Ovary (tissue), 9 donors: Measurements from ENCODE around the gene KCTD10. TPM values are rescaled to one million over a fixed set of nuclear protein-coding genes. Genes with fewer than 3 reads are reported as not detected.

Source experiments
- DNase-seq, 5 donors: peaks; one replicate each; pipeline ENCODE4 v3.0.0-alpha.2; 2019 to 2020
- H3K27ac ChIP-seq, 2 donors: fragments of 200-600 bp; one replicate each; pipeline versions ENCODE4 v1.5.1 to v1.8.0; 2019 to 2022
- H3K27me3 ChIP-seq: fragments of 200-600 bp; one replicate; pipeline ENCODE4 v1.8.0; 2022
- H3K36me3 ChIP-seq: fragments of 200-600 bp; sonication (generic); one replicate; pipeline ENCODE4 v1.5.1; 2019
- H3K4me1 ChIP-seq: one replicate; pipeline ENCODE4 v1.8.1; 2013; ENCODE audit warnings: mild to moderate bottlenecking, moderate library complexity; ENCODE audit not compliant: insufficient read depth
- H3K4me3 ChIP-seq: fragments of 200-600 bp; sonication (generic); one replicate; pipeline ENCODE4 v1.5.1; 2017
- H3K9me3 ChIP-seq, 2 donors: fragments of 200-600 bp in 1 of 2; sonication (generic) in 1 of 2; one replicate each; pipeline versions ENCODE4 v1.5.1 to v1.8.1; 2013 to 2019; ENCODE audit warnings: mild to moderate bottlenecking in 1 of 2, moderate library complexity in 1 of 2
- CTCF ChIP-seq, 3 donors: fragments of 450-650 bp in 2 of 3; fragments of 200-600 bp in 1 of 3; IDR thresholded peaks; one replicate each; pipeline versions ENCODE4 v1.5.1 to v1.8.0; 2016 to 2022; ENCODE audit warnings: antibody characterized with exemption in 3 of 3, mild to moderate bottlenecking in 1 of 3
- EP300 ChIP-seq: sonication (generic); formaldehyde crosslinking; IDR thresholded peaks from one replicate; pipeline ENCODE4 v1.6.1; 2017; ENCODE audit warnings: antibody characterized with exemption
- POLR2A ChIP-seq: fragments of 450-650 bp; IDR thresholded peaks from one replicate; pipeline ENCODE4 v1.6.1; 2017; ENCODE audit warnings: antibody characterized with exemption, mild to moderate bottlenecking, moderate library complexity
- WGBS, 3 donors: extraction: QIAGEN DNeasy Blood & Tissue Kit in 1 of 3; methylation state at CpG; one replicate each; pipeline versions ENCODE4 v1.1.5 to v1.1.7; 2013 to 2017; 5-methylcytosine and 5-hydroxymethylcytosine counted together
- intact Hi-C, 4 donors: fragments of 100-400 bp; cut with DNase I; formaldehyde crosslinking; loops; one replicate each; pipeline versions ENCODE4 v1.11.0 to v1.15.1; 2022 to 2023
- polyA plus RNA-seq, 2 donors: library from polyadenylated mRNA; stranded (reverse); fragments of 200-250 nt in 1 of 2; fragments of 350-450 nt in 1 of 2; fragmentation: Illumina TruSeq in 1 of 2; extraction: RNeasy Lipid Tissue Mini Kit (QIAGEN cat#74804) in 1 of 2; gene quantifications; one replicate each; pipeline ENCODE4 v1.2.3, GENCODE V29; 2013 to 2014
- total RNA-seq, 7 donors: library from RNA; depleted of rRNA in 2 of 7; stranded (reverse); fragments of >200 nt in 2 of 7; fragmentation: NEBNext Ultra II Directional in 3 of 7; extraction: Animal tissue kit (Norgen Biotek cat#: 25700) in 3 of 7; gene quantifications; one replicate each; pipeline versions ENCODE4 v1.1.0 to v1.2.4, GENCODE V29; 2016 to 2023
- donor health status: DM: no; HTN: no; CAD: no; lungs with moderate emphysema.
- donor health status: DM: no; HTN: no; CAD: no.
- donor health status: Bipolar disorder and iron deficiency.
- donor health status: DM: yes; HTN: yes; CAD: no.
- donor health status: DM: no; HTN: no; CAD: no.
- donor health status: DM: yes; HTN: yes; CAD: no.

KCTD10 gene
- total and polyA plus RNA-seq, 9 donors = 21.6 to 70.6 (median 38.0) TPM

GRCh38 chr12:109502332-109502731, 25.2 kb upstream of the KCTD10 start:
- Histone ChIP-seq H3K36me3 (no peaks in the 10 kb centered on the region), H3K27me3 (no peaks in the 10 kb centered on the region), H3K27ac (no peak overlapping the region), H3K4me3 (no peak overlapping the region), H3K4me1 (no peaks in the 10 kb centered on the region), H3K9me3 (no peaks in the 10 kb centered on the region)
- TF ChIP-seq EP300 (no peak), POLR2A (no peak), CTCF (IDR thresholded peaks at IDR 0.05) (no peak)
- intact Hi-C loops = no loop called here
- WGBS, 3 donors = 95 to 97% (median 95%) methylated on average over 5 of the region's 5 CpGs
- DNase-seq = no peak

- Histone ChIP-seq H3K4me3 (no peak overlapping the region), H3K4me1 (no peaks in the 10 kb centered on the region), H3K9me3 (no peaks in the 10 kb centered on the region), H3K27ac (no peak overlapping the region), H3K27me3 (no peaks in the 10 kb centered on the region), H3K36me3 (no peaks in the 10 kb centered on the region)
- intact Hi-C loops = no loop called here
- DNase-seq = no peak
- WGBS, 3 donors = 89 to 91% (median 90%) methylated on average over 6 of the region's 6 CpGs
- TF ChIP-seq CTCF (IDR thresholded peaks at IDR 0.05) = no peak
- TF ChIP-seq EP300 = no peak
- no peak for TF ChIP-seq POLR2A
Measured at GRCh38 chr12:109501299-109501698, 24.2 kb upstream of the KCTD10 start.

DNA sequence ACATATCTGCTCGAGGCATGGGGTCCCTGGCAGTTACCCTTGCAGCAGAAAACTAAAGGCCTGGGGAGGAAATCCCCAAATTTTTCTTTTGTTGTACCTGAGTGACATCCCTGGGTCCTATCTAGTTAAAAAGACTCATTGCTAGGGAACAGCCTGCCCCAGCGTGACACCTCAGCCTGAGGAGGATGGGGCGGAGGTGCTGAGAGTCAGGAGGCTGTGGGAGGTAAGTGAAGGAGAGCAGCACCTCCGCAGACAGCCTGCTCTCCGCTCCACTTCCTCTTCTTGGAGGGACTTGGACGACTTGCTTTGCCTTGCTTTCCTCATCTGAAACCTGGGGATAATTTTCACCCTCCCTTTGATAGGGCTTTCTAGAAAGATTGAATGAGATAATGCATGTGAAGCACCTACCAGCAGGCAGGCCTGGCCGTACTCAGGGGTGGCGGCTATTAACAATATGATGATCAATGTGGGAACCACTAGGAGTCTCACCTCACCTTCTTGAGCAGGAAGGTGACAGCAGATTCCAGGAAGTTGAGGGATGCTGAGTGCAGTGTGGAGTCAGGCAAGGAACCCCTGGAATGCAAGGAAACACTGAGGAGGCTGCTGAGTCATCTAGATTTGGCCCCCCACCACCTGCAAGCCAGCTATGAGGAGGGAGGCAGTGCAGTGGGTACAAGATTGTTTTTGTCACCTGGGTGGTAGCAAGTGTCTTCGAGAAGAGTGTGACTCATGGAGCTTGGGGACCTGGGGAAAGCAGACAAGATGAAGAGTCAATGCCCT, 23.5 kb upstream of the KCTD10 start:
- Histone ChIP-seq H3K4me3 (no peak overlapping the region), H3K27ac (no peak overlapping the region), H3K9me3 (no peaks in the 10 kb centered on the region), H3K27me3 (no peaks in the 10 kb centered on the region), H3K4me1 (no peaks in the 10 kb centered on the region), H3K36me3 (no peaks in the 10 kb centered on the region)
- intact Hi-C loops = no loop called here
- 86 to 90% (median 89%) methylated on average over 9 of the region's 9 CpGs for WGBS, 3 donors
- DNase-seq = no peak
- no peak for TF ChIP-seq CTCF (IDR thresholded peaks at IDR 0.05)
- TF ChIP-seq EP300 = no peak
- TF ChIP-seq POLR2A = no peak

GRCh38 chr12:109497675-109498074, 20.6 kb upstream of the KCTD10 start:
- no peaks in the 10 kb centered on the region for H3K36me3 ChIP-seq
- WGBS, 3 donors = 88 to 94% (median 89%) methylated on average over 7 of the region's 7 CpGs
- H3K27ac ChIP-seq = no peak overlapping the region
- no peaks in the 10 kb centered on the region for H3K27me3 ChIP-seq
- H3K4me3 ChIP-seq = no peak overlapping the region
- no peak for DNase-seq
- TF ChIP-seq EP300 = no peak
- no peak for TF ChIP-seq CTCF (IDR thresholded peaks at IDR 0.05)
- TF ChIP-seq POLR2A = no peak
- H3K4me1 ChIP-seq = no peaks in the 10 kb centered on the region
- intact Hi-C loops = loop anchor here in 1 of 4 donors (10.0 kb wide), 1 partner anchor 63 kb away; no protein-coding TSS in a partner anchor
- H3K9me3 ChIP-seq = no peaks in the 10 kb centered on the region
